ENCODE measurements around the gene PPP1R9B.

PPP1R9B gene

DNA sequence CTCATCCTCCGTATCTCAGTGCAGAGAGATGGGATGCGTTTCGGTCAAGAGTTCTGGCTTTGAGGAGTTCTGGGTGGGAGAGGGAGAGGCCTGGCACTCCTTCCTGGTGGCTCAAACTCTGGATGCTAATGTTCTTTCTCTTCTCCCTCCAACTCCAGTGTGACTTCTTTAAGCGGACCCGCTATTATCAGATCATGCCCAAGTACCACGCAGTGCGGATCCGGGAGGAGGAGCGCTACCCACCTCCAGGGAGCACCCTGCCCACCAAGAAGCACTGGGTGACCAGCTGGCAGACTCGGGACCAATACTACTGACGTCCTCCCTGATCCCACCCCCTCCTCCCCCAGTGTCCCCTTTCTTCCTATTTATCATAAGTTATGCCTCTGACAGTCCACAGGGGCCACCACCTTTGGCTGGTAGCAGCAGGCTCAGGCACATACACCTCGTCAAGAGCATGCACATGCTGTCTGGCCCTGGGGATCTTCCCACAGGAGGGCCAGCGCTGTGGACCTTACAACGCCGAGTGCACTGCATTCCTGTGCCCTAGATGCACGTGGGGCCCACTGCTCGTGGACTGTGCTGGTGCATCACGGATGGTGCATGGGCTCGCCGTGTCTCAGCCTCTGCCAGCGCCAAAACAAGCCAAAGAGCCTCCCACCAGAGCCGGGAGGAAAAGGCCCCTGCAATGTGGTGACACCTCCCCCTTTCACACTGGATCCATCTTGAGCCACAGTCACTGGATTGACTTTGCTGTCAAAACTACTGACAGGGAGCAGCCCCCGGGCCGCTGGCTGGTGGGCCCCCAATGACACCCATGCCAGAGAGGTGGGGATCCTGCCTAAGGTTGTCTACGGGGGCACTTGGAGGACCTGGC, 61.3 kb downstream of the PPP1R9B start:
- DNase-seq (ENCODE audit: low read depth) = no peak
- H3K4me3 ChIP-seq (ENCODE audit: low read length) = no peak overlapping the region
- TF ChIP-seq, protein P1, sequence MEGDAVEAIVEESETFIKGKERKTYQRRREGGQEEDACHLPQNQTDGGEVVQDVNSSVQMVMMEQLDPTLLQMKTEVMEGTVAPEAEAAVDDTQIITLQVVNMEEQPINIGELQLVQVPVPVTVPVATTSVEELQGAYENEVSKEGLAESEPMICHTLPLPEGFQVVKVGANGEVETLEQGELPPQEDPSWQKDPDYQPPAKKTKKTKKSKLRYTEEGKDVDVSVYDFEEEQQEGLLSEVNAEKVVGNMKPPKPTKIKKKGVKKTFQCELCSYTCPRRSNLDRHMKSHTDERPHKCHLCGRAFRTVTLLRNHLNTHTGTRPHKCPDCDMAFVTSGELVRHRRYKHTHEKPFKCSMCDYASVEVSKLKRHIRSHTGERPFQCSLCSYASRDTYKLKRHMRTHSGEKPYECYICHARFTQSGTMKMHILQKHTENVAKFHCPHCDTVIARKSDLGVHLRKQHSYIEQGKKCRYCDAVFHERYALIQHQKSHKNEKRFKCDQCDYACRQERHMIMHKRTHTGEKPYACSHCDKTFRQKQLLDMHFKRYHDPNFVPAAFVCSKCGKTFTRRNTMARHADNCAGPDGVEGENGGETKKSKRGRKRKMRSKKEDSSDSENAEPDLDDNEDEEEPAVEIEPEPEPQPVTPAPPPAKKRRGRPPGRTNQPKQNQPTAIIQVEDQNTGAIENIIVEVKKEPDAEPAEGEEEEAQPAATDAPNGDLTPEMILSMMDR (IDR thresholded peaks at IDR 0.05; ENCODE audit: insufficient read depth, low read depth, low read length, missing control alignments) = no peak

DNA sequence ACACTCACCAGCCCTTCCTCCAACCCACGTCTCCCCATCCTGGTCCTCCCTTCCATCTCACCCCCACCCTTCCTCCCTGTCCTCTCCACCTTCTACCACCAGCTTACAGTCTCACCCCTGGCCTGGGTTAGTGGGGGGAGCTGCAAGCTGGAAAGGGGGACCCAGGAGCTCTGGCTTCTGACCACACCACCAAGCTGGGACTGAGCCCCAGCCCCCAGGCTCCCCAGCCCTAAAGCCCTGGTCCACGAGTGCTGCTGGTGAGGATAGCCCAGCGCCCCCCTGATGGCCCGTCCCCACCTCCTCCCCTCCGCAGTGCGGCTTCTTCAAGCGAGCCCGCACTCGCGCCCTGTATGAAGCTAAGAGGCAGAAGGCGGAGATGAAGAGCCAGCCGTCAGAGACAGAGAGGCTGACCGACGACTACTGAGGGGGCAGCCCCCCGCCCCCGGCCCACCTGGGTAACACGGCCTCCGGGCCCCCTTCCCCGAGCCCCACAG, 62.5 kb downstream of the PPP1R9B start:
- TF ChIP-seq, protein P1 (IDR thresholded peaks at IDR 0.05; ENCODE audit: insufficient read depth, low read depth, low read length, missing control alignments) = no peak
- DNase-seq (ENCODE audit: low read depth) = no peak

DNA sequence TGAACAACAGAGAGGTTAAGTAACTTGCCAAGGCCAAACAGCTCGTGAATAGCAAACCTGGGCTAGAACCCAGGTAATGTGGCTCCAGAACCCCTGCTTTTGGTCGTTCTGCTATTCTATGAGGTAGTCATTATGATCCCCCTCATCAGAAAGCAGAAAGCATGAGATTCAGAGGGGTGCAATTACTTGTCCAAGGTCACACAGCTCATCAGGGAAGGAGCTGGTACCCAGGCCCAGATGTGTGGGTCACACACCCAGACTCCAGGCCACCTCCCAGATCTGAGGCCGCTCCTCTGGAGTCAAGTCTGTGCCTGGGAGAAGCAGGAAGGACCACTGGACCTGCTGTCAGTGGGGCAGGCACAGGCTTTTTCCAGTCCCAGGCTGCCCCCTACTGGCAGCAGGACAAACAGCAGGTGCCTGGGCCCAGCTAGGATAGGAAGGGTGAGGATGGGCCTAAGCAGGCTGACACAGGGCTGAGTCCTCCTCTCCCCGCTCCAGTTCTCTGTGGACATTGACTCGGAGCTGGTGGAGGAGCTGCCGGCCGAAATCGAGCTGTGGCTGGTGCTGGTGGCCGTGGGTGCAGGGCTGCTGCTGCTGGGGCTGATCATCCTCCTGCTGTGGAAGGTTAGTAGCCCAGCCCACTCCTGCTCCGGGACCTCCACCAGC, 63.1 kb downstream of the PPP1R9B start:
- peak; percentile 61 for DNase-seq (ENCODE audit: low read depth)
- H3K4me3 ChIP-seq (ENCODE audit: low read length) = no peak overlapping the region

More for the DNA sequence above, 62.5 kb downstream of the PPP1R9B start:
- H3K4me3 ChIP-seq (ENCODE audit: low read length) = no peak overlapping the region

More for the DNA sequence above, 63.1 kb downstream of the PPP1R9B start:
- TF ChIP-seq, protein P1 (IDR thresholded peaks at IDR 0.05; ENCODE audit: insufficient read depth, low read depth, low read length, missing control alignments) = peak; percentile 85

Measured in epithelial cell of esophagus (primary cell).